Calu3 (cell line): ENCODE data around the gene MEF2C. TPM values are rescaled to one million over a fixed set of nuclear protein-coding genes. Genes with fewer than 3 reads are reported as not detected.

Experiments
- BruUV-seq: library from RNA; stranded (reverse); fragments of 400-500 nt; replicated peaks from 2 replicates; lab custom pipeline; 2021; lab: Mats Ljungman, UMichigan
- CTCF ChIA-PET: fragments of 300-600 bp; sonication (Branson Sonifier 250); formaldehyde crosslinking; loops from one replicate; lab custom pipeline; 2022; ENCODE audit warnings: antibody characterized with exemption; lab: Charles Lee
- DNase-seq: peaks from one replicate; pipeline ENCODE4 v3.0.0; 2022
- H3K27ac Mint-ChIP-seq: one replicate; pipeline ENCODE4 v1.8.0; 2022; ENCODE audit warnings: mixed read lengths; ENCODE audit not compliant: unreplicated experiment
- H3K27me3 Mint-ChIP-seq: one replicate; pipeline ENCODE4 v1.8.0; 2022; ENCODE audit warnings: mixed read lengths; ENCODE audit not compliant: unreplicated experiment
- H3K36me3 Mint-ChIP-seq: one replicate; pipeline ENCODE4 v1.8.0; 2022; ENCODE audit warnings: mild to moderate bottlenecking, moderate library complexity, mixed read lengths; ENCODE audit not compliant: insufficient read depth, unreplicated experiment
- H3K4me1 Mint-ChIP-seq: one replicate; pipeline ENCODE4 v1.8.0; 2022; ENCODE audit warnings: mild to moderate bottlenecking, low read depth, mixed read lengths; ENCODE audit not compliant: unreplicated experiment
- H3K4me3 Mint-ChIP-seq: one replicate; pipeline ENCODE4 v1.8.0; 2022; ENCODE audit warnings: mild to moderate bottlenecking, low read depth, moderate library complexity, mixed read lengths; ENCODE audit not compliant: unreplicated experiment
- H3K9me3 Mint-ChIP-seq: one replicate; pipeline ENCODE4 v1.8.0; 2022; ENCODE audit warnings: low read depth, mixed read lengths; ENCODE audit not compliant: unreplicated experiment
- intact Hi-C: fragments of 100-400 bp; cut with micrococcal nuclease; formaldehyde crosslinking; loops from one replicate; pipeline ENCODE4 v1.10.0; 2022; ENCODE audit not compliant: unreplicated experiment
- total RNA-seq: library from RNA; stranded (reverse); gene quantifications from 2 replicates; pipeline ENCODE4 v1.2.3, GENCODE V29; 2022
- TF ChIP-seq, protein P1 (sequence below): fragments of 200-600 bp; IDR thresholded peaks from one replicate; pipeline ENCODE4 v1.8.0; 2022; ENCODE audit warnings: antibody characterized with exemption; ENCODE audit not compliant: unreplicated experiment

Gene MEF2C
- total RNA-seq, 1 experiment from 2014 or later: 6.1 TPM

DNA sequence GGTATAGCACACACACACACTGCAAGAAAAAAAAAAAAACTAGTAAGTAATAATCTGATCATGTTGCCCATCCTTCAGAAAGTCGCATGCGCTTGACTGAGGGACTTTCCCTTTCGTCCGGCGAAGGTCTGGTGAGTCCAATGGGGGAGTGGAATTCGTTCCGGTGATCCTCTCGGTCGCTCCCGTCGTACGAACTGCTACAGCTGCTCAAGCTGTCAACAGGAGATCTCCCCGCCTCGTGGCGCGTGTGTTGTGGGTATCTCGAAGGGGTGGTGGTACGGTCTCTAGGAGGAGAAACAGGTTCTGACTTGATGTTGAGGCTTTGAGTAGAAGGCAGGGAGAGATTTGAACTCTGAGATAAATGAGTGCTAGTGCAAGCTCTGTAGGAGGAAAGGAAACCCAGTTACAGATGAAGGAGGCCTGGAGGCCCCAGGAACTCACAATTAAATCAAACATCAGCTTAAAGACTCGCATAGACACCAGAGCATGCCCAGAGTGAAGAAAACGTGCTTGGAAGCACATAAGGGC lies 160.4 kb downstream of the MEF2C start:
- Mint-ChIP-seq H3K4me1 (no peaks in the 10 kb centered on the region), H3K9me3 (no peaks in the 10 kb centered on the region), H3K27me3 (no peaks in the 10 kb centered on the region), H3K36me3 (no peaks in the 10 kb centered on the region), H3K4me3 (no peak overlapping the region), H3K27ac (no peak overlapping the region)
- TF ChIP-seq, protein P1, sequence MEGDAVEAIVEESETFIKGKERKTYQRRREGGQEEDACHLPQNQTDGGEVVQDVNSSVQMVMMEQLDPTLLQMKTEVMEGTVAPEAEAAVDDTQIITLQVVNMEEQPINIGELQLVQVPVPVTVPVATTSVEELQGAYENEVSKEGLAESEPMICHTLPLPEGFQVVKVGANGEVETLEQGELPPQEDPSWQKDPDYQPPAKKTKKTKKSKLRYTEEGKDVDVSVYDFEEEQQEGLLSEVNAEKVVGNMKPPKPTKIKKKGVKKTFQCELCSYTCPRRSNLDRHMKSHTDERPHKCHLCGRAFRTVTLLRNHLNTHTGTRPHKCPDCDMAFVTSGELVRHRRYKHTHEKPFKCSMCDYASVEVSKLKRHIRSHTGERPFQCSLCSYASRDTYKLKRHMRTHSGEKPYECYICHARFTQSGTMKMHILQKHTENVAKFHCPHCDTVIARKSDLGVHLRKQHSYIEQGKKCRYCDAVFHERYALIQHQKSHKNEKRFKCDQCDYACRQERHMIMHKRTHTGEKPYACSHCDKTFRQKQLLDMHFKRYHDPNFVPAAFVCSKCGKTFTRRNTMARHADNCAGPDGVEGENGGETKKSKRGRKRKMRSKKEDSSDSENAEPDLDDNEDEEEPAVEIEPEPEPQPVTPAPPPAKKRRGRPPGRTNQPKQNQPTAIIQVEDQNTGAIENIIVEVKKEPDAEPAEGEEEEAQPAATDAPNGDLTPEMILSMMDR: no peak
- no TSS peak for BruUV-seq
- CTCF ChIA-PET: interaction anchor here (2.0 kb wide), 1 partner anchor 32 kb away, joined by 12 read pairs; no protein-coding TSS in a partner anchor
- no peak for DNase-seq
- intact Hi-C loops: loop anchor here (10.0 kb wide), 1 partner anchor 532 kb away; no protein-coding TSS in a partner anchor

DNA sequence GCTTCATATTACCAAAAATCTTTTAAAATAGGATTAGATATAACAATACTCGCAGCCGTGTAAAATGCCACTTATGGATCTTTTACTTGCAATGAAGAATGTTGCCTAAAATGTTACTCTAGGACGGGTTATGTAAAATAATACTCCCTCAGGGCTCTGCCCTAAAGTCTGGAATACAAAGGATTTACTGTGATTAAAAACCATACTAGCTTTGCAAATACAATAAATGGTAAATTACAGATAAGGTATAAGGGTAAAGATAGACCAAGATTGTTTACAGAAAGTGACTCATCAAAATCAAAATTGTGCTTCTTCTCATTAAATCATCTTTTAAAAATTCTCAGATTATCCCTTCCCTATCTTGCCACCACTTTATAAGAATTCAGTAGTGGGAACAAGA lies 163.6 kb downstream of the MEF2C start:
- no peak for DNase-seq
- no peak overlapping the region for H3K27ac Mint-ChIP-seq
- H3K27me3 Mint-ChIP-seq: no peaks in the 10 kb centered on the region
- intact Hi-C loops: no loop called here
- TF ChIP-seq, protein P1: no peak
- no peaks in the 10 kb centered on the region for H3K9me3 Mint-ChIP-seq
- CTCF ChIA-PET: no interaction called here
- H3K4me1 Mint-ChIP-seq: no peaks in the 10 kb centered on the region
- BruUV-seq: no TSS peak
- no peaks in the 10 kb centered on the region for H3K36me3 Mint-ChIP-seq
- H3K4me3 Mint-ChIP-seq: no peak overlapping the region

DNA sequence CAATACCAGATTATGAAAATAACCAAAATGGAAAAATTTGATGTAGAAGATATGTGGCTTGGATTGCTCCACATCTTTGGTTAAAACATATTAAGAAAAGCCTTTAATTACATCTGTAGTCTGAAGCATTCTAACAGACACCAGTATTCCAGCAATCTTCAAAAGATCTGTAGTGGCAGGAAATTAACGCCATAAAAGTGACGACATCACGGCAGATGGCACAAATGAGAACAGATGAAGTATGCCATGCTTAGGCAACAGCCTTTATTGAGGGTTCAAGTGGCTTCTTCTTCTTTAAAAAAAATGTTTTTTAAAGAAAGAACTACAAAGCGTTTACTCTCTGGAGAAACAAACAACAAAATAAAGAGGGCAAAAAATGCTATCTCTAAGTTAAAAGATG lies 164.2 kb downstream of the MEF2C start:
- CTCF ChIA-PET: no interaction called here
- TF ChIP-seq, protein P1: no peak
- H3K9me3 Mint-ChIP-seq: no peaks in the 10 kb centered on the region
- no peaks in the 10 kb centered on the region for H3K27me3 Mint-ChIP-seq
- intact Hi-C loops: no loop called here
- BruUV-seq: no TSS peak
- DNase-seq: no peak
- no peak overlapping the region for H3K27ac Mint-ChIP-seq
- no peaks in the 10 kb centered on the region for H3K36me3 Mint-ChIP-seq
- H3K4me3 Mint-ChIP-seq: no peak overlapping the region
- no peaks in the 10 kb centered on the region for H3K4me1 Mint-ChIP-seq

DNA sequence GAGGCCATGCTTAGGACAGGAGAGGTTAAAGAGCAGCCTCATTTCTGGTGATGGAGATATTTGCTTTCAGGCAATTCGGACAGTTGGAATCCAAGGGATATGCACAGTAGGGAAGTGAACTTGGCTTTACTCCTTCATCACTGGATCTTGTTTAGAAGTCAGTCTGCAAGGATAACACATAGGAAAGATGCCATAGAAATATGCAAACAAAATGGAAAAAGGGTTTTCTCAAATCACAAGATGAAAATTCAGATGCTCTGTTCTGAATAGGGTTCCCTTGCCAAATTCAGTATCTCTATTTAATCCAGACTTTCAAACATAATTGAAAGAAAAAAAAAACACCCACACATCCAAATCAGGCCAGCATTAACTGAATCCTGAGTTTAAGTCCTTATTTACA lies 166.9 kb downstream of the MEF2C start:
- TF ChIP-seq, protein P1: no peak
- Mint-ChIP-seq H3K4me3 (no peak overlapping the region), H3K27ac (no peak overlapping the region), H3K9me3 (no peaks in the 10 kb centered on the region), H3K27me3 (no peaks in the 10 kb centered on the region), H3K4me1 (no peaks in the 10 kb centered on the region), H3K36me3 (no peaks in the 10 kb centered on the region)
- BruUV-seq: no TSS peak
- intact Hi-C loops: no loop called here
- CTCF ChIA-PET: no interaction called here
- no peak for DNase-seq
